ENCODE data around the gene FXYD1. TPM values are rescaled to one million over a fixed set of nuclear protein-coding genes. Genes with fewer than 3 reads are reported as not detected.

The FXYD1 gene
- total RNA-seq, 4 donors from 2014 or later, result 10.6 to 29.2 TPM; not detected in 2

DNA sequence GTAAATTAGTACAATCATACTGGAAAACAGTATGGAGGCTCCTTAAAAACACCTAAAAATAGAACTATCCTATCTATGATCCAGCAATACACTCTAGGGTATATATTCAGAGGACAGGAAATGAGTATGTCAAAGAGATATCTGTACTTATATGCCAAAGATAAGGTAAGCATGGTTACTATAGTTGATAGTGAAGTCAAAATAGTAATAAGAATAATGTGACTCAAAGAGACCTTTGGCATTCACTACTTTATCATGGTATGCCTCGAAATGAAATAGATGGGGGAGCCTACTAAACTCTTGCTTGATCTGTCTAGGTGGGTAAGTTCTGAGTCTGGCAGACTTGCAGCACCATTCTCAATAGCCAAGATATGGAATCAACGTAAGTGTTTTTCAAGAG, 46.3 kb downstream of the FXYD1 start:
- Histone ChIP-seq H3K4me3 (no peak overlapping the region), H3K36me3 (no peaks in the 10 kb centered on the region), H3K27ac (no peak overlapping the region), H3K4me1 (no peaks in the 10 kb centered on the region), H3K9me3 (no peaks in the 10 kb centered on the region), H3K27me3 (peaks cover 7% of the 10 kb centered on the region)
- 75 to 81% methylated on average over 2 of the region's 2 CpGs for WGBS, 2 donors (ENCODE audit: low coverage in 1 of 2)
- in situ Hi-C loops (cut with MboI; ENCODE audit: low pct_ligation_motif_present in 1 of 4, low pct_unique_long_range_greater_than_20kb in 1 of 4, low sequenced_read_pairs in 3 of 4), result no loop called here
- no peak for TF ChIP-seq EP300 (IDR thresholded peaks at IDR 0.05; ENCODE audit: low read depth)
- no peak for TF ChIP-seq POLR2A (IDR thresholded peaks at IDR 0.05)
- TF ChIP-seq, protein P1, sequence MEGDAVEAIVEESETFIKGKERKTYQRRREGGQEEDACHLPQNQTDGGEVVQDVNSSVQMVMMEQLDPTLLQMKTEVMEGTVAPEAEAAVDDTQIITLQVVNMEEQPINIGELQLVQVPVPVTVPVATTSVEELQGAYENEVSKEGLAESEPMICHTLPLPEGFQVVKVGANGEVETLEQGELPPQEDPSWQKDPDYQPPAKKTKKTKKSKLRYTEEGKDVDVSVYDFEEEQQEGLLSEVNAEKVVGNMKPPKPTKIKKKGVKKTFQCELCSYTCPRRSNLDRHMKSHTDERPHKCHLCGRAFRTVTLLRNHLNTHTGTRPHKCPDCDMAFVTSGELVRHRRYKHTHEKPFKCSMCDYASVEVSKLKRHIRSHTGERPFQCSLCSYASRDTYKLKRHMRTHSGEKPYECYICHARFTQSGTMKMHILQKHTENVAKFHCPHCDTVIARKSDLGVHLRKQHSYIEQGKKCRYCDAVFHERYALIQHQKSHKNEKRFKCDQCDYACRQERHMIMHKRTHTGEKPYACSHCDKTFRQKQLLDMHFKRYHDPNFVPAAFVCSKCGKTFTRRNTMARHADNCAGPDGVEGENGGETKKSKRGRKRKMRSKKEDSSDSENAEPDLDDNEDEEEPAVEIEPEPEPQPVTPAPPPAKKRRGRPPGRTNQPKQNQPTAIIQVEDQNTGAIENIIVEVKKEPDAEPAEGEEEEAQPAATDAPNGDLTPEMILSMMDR (IDR thresholded peaks at IDR 0.05), result no peak
- no peak for TF ChIP-seq POLR2AphosphoS5 (IDR thresholded peaks at IDR 0.05)
- no peak for DNase-seq
- intact Hi-C loops (cut with DNase I; ENCODE audit: low total_unique reads), result no loop called here

Small RNAs within 50 kb of the gene (small RNA-seq; reads per million reads assigned to genes)
- gene AC020907.2, result 0 reads per million in 4 donors

Other genes with a start within 250 kb of the FXYD1 start
- gene ZNF30, start 211.9 kb upstream of the FXYD1 start, total RNA-seq, result 1 to 10 TPM in 2 of 4 donors, not detected in 2; 1.4 to 2.2 TPM
- gene ZNF792, start 174.6 kb upstream of the FXYD1 start, total RNA-seq, result 1 to 10 TPM; 3.4 to 8.4 (median 6.5) TPM
- 10 to 100 TPM; 14.2 to 32.1 (median 21.6) TPM for gene GRAMD1A, start 138.5 kb upstream of the FXYD1 start, total RNA-seq
- 10 to 100 TPM in 1 of 4 donors, 1 to 10 TPM in 2, under 1 TPM in 1; 0.60 to 14.2 (median 3.2) TPM for gene SCN1B, start 108.4 kb upstream of the FXYD1 start, total RNA-seq
- under 1 TPM in 2 of 4 donors, not detected in 2; 0.32 to 0.68 TPM for gene HPN, start 97.1 kb upstream of the FXYD1 start, total RNA-seq
- 1,000 to 10,000 TPM; 1,678 to 4,641 (median 3,622) TPM for gene FXYD3, start 23.0 kb upstream of the FXYD1 start, total RNA-seq
- gene LGI4, start 3.8 kb upstream of the FXYD1 start, total RNA-seq, result 10 to 100 TPM in 3 of 4 donors, 1 to 10 TPM in 1; 9.8 to 71.8 (median 25.9) TPM
- gene FXYD7, start 4.4 kb downstream of the FXYD1 start, total RNA-seq, result not detected
- 10 to 100 TPM in 2 of 4 donors, 1 to 10 TPM in 2; 2.0 to 57.2 (median 15.1) TPM for gene FXYD5, start 15.9 kb downstream of the FXYD1 start, total RNA-seq
- not detected for gene FAM187B, start 89.9 kb downstream of the FXYD1 start, total RNA-seq
- 100 to 1,000 TPM; 124 to 484 (median 330) TPM for gene LSR, start 110.2 kb downstream of the FXYD1 start, total RNA-seq
- gene USF2, start 130.1 kb downstream of the FXYD1 start, total RNA-seq, result 100 to 1,000 TPM in 3 of 4 donors, 10 to 100 TPM in 1; 95.9 to 207 (median 140) TPM
- gene HAMP, start 143.7 kb downstream of the FXYD1 start, total RNA-seq, result not detected
- gene MAG, start 153.3 kb downstream of the FXYD1 start, total RNA-seq, result not detected
- gene CD22, start 190.4 kb downstream of the FXYD1 start, total RNA-seq, result 10 to 100 TPM in 2 of 4 donors, 1 to 10 TPM in 1, not detected in 1; 4.4 to 27.7 (median 21.1) TPM
- gene FFAR1, start 209.1 kb downstream of the FXYD1 start, total RNA-seq, result under 1 TPM in 1 of 4 donors, not detected in 3; 0.32 TPM
- under 1 TPM in 1 of 4 donors, not detected in 3; 0.27 TPM for gene FFAR3, start 219.6 kb downstream of the FXYD1 start, total RNA-seq
- gene GPR42, start 232.2 kb downstream of the FXYD1 start, total RNA-seq, result not detected

All from transverse colon (tissue), 4 donors.